Right forelimb (tissue), 1 donor: ENCODE measurements around the gene SYPL2.

Experiments used
- DNase-seq: peaks from one replicate; pipeline ENCODE4 v3.0.0-alpha.2; 2018

SYPL2 gene

DNA sequence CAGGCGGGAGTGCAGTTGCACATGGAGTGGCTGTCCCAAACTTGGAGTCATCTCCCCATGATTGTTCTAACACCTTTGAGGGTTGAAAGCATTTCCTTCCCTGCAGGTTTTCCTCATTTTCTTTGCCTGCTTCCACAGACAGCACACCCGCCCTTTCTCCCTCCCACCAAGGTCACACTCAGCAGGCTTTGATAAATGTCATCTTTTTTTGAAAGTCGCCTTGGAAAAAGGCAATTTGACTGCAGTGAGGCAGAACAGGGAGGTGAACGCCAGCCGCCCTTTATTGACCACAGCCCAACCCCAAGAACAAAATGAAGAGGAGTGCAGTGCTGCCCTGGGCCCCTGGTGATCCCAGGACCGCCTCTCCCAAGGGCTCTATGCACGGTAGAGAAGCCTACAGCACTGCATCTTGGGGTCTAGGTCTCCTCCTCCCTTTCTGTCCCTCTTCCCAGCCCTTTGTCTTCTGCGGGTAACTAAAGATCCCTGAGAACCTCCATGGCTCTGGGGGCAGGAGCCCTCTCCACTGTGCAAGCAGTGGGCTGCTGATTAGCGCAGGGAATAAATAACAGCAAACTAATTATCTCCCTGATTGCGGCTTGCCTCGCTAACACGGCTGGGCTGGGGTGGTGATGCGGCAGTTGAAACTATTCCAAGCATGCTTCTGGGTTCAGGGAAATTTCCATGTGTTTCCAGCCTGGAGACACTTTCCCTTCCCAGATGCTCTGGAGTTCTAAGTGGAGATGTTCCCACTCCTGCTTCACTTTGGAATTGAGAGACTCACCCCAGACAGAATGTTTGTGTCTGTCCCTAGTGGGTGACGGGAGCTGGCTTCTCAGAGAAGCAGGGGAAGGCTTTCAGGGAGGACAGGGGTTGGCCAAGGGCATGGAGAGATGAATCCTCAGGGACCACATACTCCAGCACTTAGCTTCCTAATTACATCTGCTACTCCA is 54.9 kb downstream of the SYPL2 start:
- DNase-seq = no peak

- no peak for DNase-seq
Measured at GRCh38 chr1:109522026-109522425, 55.7 kb downstream of the SYPL2 start.

- DNase-seq = no peak
Measured at GRCh38 chr1:109523706-109524105, 57.4 kb downstream of the SYPL2 start.

DNA sequence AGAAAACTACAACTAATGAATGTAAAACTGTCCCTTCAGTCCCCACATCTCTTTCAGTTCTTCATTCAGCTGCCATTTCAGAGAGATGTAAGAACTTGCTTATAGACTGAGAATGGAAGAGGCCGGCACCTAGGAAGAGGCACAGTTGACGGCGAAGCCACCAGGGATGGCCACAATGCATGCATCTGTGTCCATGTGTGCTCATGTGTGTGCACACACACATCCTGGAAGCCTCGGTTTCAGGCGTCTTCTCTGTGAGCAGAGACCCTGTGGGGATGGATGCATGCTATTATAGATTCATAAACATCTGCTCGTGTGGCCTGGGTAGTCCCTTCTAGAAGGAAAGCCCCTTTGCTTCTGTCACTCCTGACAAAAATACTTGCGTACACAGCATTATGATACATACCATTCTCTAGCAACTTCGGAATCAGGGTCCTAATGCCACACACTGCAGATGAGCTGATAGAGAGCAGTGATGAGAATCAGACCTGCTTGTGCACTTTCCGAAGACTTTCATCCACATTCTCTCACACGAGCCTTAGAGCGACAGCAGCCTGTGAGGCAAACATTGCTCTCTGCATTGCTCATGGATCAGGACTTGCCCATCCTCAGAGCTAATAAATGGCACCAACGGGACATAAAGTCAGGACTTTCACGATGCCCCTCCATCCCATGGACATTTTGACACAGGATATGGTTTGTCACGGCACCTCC is 60.9 kb downstream of the SYPL2 start:
- no peak for DNase-seq

- DNase-seq = no peak
Measured at GRCh38 chr1:109527846-109528695, 61.7 kb downstream of the SYPL2 start.

GRCh38 chr1:109528712-109529111 is 62.4 kb downstream of the SYPL2 start:
- DNase-seq = no peak

DNA sequence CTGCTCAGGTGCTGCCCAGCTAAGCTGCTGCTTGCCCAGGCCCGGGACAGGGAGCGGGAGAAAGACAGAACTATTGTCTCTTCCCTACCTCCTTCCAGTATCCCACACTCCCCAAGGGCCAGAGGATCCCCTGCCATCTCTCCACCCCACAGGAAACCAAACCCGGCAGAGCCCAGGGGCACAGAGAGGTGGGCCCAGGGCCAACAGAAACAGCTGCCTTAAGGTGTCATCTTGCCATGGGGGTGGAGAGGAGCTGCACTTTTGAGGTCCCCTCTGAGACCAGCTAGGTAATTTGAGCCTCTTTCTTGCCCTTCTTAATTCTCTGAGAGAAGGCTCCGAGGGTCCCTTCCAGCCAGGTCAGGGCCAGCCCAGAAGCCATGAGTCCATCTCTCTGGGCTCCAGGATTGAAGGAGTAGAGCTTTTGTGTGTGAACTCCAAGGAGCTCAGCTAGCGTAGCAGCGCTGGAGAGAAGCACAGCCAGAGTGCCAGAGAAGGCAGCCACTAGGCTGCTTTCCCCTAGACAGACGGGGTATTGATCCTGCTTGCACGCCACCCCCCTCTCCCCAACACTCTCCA is 63.6 kb downstream of the SYPL2 start:
- peak; percentile 61 for DNase-seq

DNA sequence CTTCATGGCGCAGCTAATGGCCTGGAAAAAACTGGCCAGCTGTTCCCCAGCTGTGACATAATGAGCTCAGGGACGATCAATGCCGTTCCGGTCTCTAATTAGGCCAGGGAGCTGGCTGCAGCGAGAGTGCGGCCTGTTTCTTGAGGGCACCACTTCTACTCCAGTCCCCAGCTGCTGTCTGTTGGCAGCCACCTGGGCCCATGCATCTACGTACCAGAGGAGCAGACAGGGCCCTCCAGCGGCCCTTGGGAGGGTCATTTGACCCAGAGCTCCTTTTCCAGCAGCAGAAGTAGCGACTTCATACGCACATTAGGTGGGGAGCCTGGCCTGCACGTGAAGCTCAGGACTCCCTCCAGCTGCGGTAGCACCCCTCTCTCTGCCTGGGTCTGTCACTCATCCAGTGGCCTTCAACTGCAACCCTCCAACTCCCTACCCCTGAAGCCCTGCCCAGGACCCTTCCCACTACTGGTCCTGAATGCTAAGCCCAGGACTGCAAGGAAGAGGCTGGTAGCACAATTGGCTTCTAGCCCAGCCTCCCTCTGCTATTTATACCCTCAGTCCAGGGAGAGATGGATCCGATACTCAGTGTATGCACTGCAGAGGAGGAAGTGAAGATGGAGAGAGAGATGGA is 64.2 kb downstream of the SYPL2 start:
- DNase-seq = peak; percentile 74

GRCh38 chr1:109531380-109531779 is 65.0 kb downstream of the SYPL2 start:
- no peak for DNase-seq
